HG02970 (cell line): ENCODE measurements around the gene TNRC18.

Source experiments
- ATAC-seq: cut with Tn5 transposase; IDR thresholded peaks from one replicate; pipeline ENCODE4 v1.9.1; 2021; ENCODE audit warnings: mild to moderate bottlenecking, moderate library complexity, moderate number of reproducible peaks; ENCODE audit not compliant: unreplicated experiment, low FRiP score

Gene TNRC18

GRCh38 chr7:5414916-5415315 is 8.7 kb downstream of the TNRC18 start:
- ATAC-seq: no peak

- no peak for ATAC-seq
Observed at GRCh38 chr7:5413449-5413786, 10.2 kb downstream of the TNRC18 start.

GRCh38 chr7:5408777-5409176 is 14.9 kb downstream of the TNRC18 start:
- ATAC-seq: no peak

- ATAC-seq: no peak
Observed at GRCh38 chr7:5406957-5407945, 16.4 kb downstream of the TNRC18 start.

- ATAC-seq: no peak
Observed at GRCh38 chr7:5404421-5404826, 19.2 kb downstream of the TNRC18 start.

- no peak for ATAC-seq
Observed at GRCh38 chr7:5403442-5403841, 20.2 kb downstream of the TNRC18 start.

GRCh38 chr7:5397736-5398135 is 25.9 kb downstream of the TNRC18 start:
- no peak for ATAC-seq

- ATAC-seq: no peak
Observed at GRCh38 chr7:5396999-5397663, 26.5 kb downstream of the TNRC18 start.

GRCh38 chr7:5396542-5396941 is 27.1 kb downstream of the TNRC18 start:
- no peak for ATAC-seq

GRCh38 chr7:5395246-5395645 is 28.4 kb downstream of the TNRC18 start:
- ATAC-seq: no peak

GRCh38 chr7:5394264-5395105 is 29.1 kb downstream of the TNRC18 start:
- ATAC-seq: no peak

- no peak for ATAC-seq
Observed at GRCh38 chr7:5393748-5394147, 29.9 kb downstream of the TNRC18 start.

GRCh38 chr7:5393328-5393727 is 30.3 kb downstream of the TNRC18 start:
- no peak for ATAC-seq

- ATAC-seq: no peak
Observed at GRCh38 chr7:5390918-5391317, 32.7 kb downstream of the TNRC18 start.

GRCh38 chr7:5388905-5389433 is 34.7 kb downstream of the TNRC18 start:
- ATAC-seq: no peak

- ATAC-seq: no peak
Observed at GRCh38 chr7:5388273-5388901, 35.2 kb downstream of the TNRC18 start.

- no peak for ATAC-seq
Observed at GRCh38 chr7:5387711-5388245, 35.9 kb downstream of the TNRC18 start.

GRCh38 chr7:5384618-5385017 is 39.0 kb downstream of the TNRC18 start:
- no peak for ATAC-seq

- ATAC-seq: no peak
Observed at GRCh38 chr7:5383314-5384098, 40.1 kb downstream of the TNRC18 start.
